ENCODE results near the gene PNPLA3. TPM values are rescaled to one million over a fixed set of nuclear protein-coding genes. Genes with fewer than 3 reads are reported as not detected.

Gene PNPLA3
- total RNA-seq, 1 experiment from 2014 or later, result 4.9 TPM

GRCh38 chr22:43884600-43885318 is 38.8 kb upstream of the PNPLA3 start:
- in situ Hi-C loops (cut with HindIII; ENCODE audit: low pct_unique_long_range_greater_than_20kb, low sequenced_read_pairs), result no loop called here
- no TSS peak for BruUV-seq (replicated peaks)
- H3K9me3 ChIP-seq (ENCODE audit: control insufficient read depth, insufficient read depth, low read depth, low read length), result no peaks in the 10 kb centered on the region
- intact Hi-C loops (cut with micrococcal nuclease; ENCODE audit: unreplicated experiment), result no loop called here
- no peak overlapping the region for H3K27ac ChIP-seq (ENCODE audit: low read length)
- CTCF ChIA-PET, result interaction anchor here (0.6 to 1.3 kb wide), 4 partner anchors 12 to 61 kb away, joined by 3 to 5 read pairs (median 3); no protein-coding TSS in a partner anchor
- ATAC-seq (peak; percentile 79), DNase-seq (ENCODE audit: low read depth, low spot score) (peak; percentile 20)
- H3K36me3 ChIP-seq (ENCODE audit: control insufficient read depth, insufficient read depth, low read length), result no peaks in the 10 kb centered on the region
- no peaks in the 10 kb centered on the region for H3K27me3 ChIP-seq (ENCODE audit: control insufficient read depth, insufficient read depth, low read length)
- POLR2A ChIA-PET, result interaction anchor here (0.6 kb wide), 1 partner anchor 90 kb away, joined by 13 read pairs; no protein-coding TSS in a partner anchor
- TF ChIP-seq, protein P1, sequence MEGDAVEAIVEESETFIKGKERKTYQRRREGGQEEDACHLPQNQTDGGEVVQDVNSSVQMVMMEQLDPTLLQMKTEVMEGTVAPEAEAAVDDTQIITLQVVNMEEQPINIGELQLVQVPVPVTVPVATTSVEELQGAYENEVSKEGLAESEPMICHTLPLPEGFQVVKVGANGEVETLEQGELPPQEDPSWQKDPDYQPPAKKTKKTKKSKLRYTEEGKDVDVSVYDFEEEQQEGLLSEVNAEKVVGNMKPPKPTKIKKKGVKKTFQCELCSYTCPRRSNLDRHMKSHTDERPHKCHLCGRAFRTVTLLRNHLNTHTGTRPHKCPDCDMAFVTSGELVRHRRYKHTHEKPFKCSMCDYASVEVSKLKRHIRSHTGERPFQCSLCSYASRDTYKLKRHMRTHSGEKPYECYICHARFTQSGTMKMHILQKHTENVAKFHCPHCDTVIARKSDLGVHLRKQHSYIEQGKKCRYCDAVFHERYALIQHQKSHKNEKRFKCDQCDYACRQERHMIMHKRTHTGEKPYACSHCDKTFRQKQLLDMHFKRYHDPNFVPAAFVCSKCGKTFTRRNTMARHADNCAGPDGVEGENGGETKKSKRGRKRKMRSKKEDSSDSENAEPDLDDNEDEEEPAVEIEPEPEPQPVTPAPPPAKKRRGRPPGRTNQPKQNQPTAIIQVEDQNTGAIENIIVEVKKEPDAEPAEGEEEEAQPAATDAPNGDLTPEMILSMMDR (IDR thresholded peaks at IDR 0.05), result peak; percentile 90
- no peak for TF ChIP-seq POLR2AphosphoS5 (IDR thresholded peaks at IDR 0.05; ENCODE audit: low read depth, low read length)
- TF ChIP-seq, protein P2, sequence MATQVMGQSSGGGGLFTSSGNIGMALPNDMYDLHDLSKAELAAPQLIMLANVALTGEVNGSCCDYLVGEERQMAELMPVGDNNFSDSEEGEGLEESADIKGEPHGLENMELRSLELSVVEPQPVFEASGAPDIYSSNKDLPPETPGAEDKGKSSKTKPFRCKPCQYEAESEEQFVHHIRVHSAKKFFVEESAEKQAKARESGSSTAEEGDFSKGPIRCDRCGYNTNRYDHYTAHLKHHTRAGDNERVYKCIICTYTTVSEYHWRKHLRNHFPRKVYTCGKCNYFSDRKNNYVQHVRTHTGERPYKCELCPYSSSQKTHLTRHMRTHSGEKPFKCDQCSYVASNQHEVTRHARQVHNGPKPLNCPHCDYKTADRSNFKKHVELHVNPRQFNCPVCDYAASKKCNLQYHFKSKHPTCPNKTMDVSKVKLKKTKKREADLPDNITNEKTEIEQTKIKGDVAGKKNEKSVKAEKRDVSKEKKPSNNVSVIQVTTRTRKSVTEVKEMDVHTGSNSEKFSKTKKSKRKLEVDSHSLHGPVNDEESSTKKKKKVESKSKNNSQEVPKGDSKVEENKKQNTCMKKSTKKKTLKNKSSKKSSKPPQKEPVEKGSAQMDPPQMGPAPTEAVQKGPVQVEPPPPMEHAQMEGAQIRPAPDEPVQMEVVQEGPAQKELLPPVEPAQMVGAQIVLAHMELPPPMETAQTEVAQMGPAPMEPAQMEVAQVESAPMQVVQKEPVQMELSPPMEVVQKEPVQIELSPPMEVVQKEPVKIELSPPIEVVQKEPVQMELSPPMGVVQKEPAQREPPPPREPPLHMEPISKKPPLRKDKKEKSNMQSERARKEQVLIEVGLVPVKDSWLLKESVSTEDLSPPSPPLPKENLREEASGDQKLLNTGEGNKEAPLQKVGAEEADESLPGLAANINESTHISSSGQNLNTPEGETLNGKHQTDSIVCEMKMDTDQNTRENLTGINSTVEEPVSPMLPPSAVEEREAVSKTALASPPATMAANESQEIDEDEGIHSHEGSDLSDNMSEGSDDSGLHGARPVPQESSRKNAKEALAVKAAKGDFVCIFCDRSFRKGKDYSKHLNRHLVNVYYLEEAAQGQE (IDR thresholded peaks at IDR 0.05; ENCODE audit: insufficient read depth in 1 of 2, low read depth in 2 of 2, low read length in 1 of 2), result no peak
- TF ChIP-seq SIN3A (IDR thresholded peaks at IDR 0.05; ENCODE audit: borderline replicate concordance, insufficient read depth, low read depth, low read length), result no peak
- TF ChIP-seq TCF7L2 (IDR thresholded peaks at IDR 0.05; ENCODE audit: low read depth, low read length), result no peak
- no peaks in the 10 kb centered on the region for H3K4me1 ChIP-seq (ENCODE audit: control insufficient read depth, insufficient read depth, low read length)
- H3K4me3 ChIP-seq (ENCODE audit: low read depth in 2 of 2, low read length in 2 of 2), result no peak overlapping the region

DNA sequence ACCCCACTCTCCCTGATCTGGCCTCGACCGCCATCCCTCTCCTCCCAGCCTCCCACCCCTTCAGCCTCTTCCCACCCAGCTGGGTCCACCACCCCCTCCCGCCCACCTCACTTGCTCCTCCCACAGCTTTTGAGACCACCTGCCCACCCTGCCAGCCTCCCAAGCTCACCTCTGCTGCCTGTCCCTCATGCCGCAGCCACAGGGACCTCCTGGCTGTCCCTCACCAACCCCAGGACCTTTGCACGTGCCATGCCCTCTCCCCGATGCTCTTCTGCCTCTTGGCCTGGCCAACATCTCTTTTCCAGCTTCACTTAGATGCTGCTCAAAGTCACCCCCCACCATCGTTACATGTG is 38.3 kb upstream of the PNPLA3 start:
- in situ Hi-C loops (cut with HindIII; ENCODE audit: low pct_unique_long_range_greater_than_20kb, low sequenced_read_pairs), result no loop called here
- Histone ChIP-seq H3K27me3 (ENCODE audit: control insufficient read depth, insufficient read depth, low read length) (no peaks in the 10 kb centered on the region), H3K9me3 (ENCODE audit: control insufficient read depth, insufficient read depth, low read depth, low read length) (no peaks in the 10 kb centered on the region), H3K36me3 (ENCODE audit: control insufficient read depth, insufficient read depth, low read length) (no peaks in the 10 kb centered on the region), H3K4me1 (ENCODE audit: control insufficient read depth, insufficient read depth, low read length) (no peaks in the 10 kb centered on the region), H3K4me3 (ENCODE audit: low read depth in 2 of 2, low read length in 2 of 2) (no peak overlapping the region), H3K27ac (ENCODE audit: low read length) (no peak overlapping the region)
- TF ChIP-seq SIN3A (IDR thresholded peaks at IDR 0.05; ENCODE audit: borderline replicate concordance, insufficient read depth, low read depth, low read length) (no peak), TCF7L2 (IDR thresholded peaks at IDR 0.05; ENCODE audit: low read depth, low read length) (no peak), POLR2AphosphoS5 (IDR thresholded peaks at IDR 0.05; ENCODE audit: low read depth, low read length) (no peak)
- TF ChIP-seq, protein P1 (IDR thresholded peaks at IDR 0.05), result peak; percentile 64
- BruUV-seq (replicated peaks), result no TSS peak
- ChIA-PET POLR2A (no interaction called here), CTCF (interaction anchor here (0.6 to 1.3 kb wide), 4 partner anchors 12 to 380 kb away, joined by 3 to 5 read pairs (median 4); no protein-coding TSS in a partner anchor)
- intact Hi-C loops (cut with micrococcal nuclease; ENCODE audit: unreplicated experiment), result no loop called here
- no peak for DNase-seq (ENCODE audit: low read depth, low spot score)
- ATAC-seq, result no peak

Data from Panc1 (cell line).